ENCODE measurements around the gene REG1A.

REG1A gene

DNA sequence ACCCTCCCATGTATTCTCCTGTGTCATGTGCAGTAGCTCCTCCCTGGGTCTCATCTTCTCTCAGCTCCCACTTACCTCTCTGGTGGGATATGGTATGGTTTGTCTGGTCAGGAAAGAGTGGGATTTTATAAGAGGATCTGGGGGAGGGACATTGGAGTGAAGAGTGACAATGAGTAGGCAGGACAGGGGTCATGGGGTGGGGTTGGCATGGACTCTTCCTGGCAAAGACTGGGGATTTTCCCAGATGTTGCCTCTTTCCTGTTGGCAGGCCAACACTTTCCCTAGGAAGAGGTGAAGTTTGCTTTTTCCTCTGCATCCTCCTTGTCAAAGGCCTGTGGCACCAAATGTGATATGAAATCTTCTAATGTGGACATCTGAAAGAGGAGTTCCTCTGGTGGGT is 39.4 kb downstream of the REG1A start, which contains the start of gene REG3A:
REG3A (minus strand) TSS at position 101 of the 400 bp plus-strand sequence. CDS start 348 bp downstream, outside the sequence.
- H3K36me3 ChIP-seq (ENCODE audit: insufficient read depth), result no peaks in the 10 kb centered on the region
- H4K20me1 ChIP-seq (ENCODE audit: insufficient read depth), result no peaks in the 10 kb centered on the region
- no peaks in the 10 kb centered on the region for H3K4me1 ChIP-seq (ENCODE audit: low read depth, poor library complexity, severe bottlenecking)

DNA sequence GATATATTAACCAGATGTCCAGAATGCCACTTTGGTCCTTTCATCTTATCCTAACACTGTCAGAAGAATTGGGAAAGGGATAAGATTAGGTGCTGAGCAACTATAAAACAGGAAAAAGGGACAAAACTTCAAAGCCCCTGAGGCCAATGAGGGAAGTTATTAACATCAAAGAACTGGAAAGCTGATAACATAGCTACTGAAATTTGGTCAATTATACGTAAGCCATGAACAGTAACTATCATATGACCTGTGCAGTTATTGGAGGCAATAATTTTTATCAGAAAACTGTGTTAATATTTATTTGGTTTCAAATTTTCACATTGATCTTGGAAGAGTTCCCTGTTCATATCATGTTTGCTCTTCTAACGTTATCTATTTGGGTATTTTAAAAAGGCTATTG is 41.8 kb downstream of the REG1A start:
- Histone ChIP-seq H3K36me3 (ENCODE audit: insufficient read depth) (no peaks in the 10 kb centered on the region), H2AFZ (ENCODE audit: low read depth) (no peak overlapping the region), H3K4me3 (IDR thresholded peaks at IDR 0.05; ENCODE audit: insufficient read depth, low read depth, low read length) (no peak overlapping the region), H3K4me2 (no peak overlapping the region), H3K4me1 (ENCODE audit: low read depth, poor library complexity, severe bottlenecking) (no peaks in the 10 kb centered on the region), H4K20me1 (ENCODE audit: insufficient read depth) (no peaks in the 10 kb centered on the region), H3K9ac (no peak overlapping the region), H3K79me2 (ENCODE audit: insufficient read depth, low read depth) (no peaks in the 10 kb centered on the region), H3K27ac (no peak overlapping the region), H3K27me3 (ENCODE audit: insufficient read depth, low read depth) (no peaks in the 10 kb centered on the region)
- TF ChIP-seq, protein P1, sequence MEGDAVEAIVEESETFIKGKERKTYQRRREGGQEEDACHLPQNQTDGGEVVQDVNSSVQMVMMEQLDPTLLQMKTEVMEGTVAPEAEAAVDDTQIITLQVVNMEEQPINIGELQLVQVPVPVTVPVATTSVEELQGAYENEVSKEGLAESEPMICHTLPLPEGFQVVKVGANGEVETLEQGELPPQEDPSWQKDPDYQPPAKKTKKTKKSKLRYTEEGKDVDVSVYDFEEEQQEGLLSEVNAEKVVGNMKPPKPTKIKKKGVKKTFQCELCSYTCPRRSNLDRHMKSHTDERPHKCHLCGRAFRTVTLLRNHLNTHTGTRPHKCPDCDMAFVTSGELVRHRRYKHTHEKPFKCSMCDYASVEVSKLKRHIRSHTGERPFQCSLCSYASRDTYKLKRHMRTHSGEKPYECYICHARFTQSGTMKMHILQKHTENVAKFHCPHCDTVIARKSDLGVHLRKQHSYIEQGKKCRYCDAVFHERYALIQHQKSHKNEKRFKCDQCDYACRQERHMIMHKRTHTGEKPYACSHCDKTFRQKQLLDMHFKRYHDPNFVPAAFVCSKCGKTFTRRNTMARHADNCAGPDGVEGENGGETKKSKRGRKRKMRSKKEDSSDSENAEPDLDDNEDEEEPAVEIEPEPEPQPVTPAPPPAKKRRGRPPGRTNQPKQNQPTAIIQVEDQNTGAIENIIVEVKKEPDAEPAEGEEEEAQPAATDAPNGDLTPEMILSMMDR (conservative IDR thresholded peaks at IDR 0.05; ENCODE audit: low read depth, low read length), result no peak

More for the DNA sequence above, 39.4 kb downstream of the REG1A start, which contains the start of gene REG3A:
- Histone ChIP-seq H3K4me3 (IDR thresholded peaks at IDR 0.05; ENCODE audit: insufficient read depth, low read depth, low read length) (no peak within 1 kb of the TSS), H3K79me2 (ENCODE audit: insufficient read depth, low read depth) (no peaks in the 10 kb centered on the region), H2AFZ (ENCODE audit: low read depth) (no peak within 1 kb of the TSS), H3K27me3 (ENCODE audit: insufficient read depth, low read depth) (no peaks in the 10 kb centered on the region), H3K9ac (no peak within 1 kb of the TSS), H3K27ac (no peak within 1 kb of the TSS), H3K4me2 (no peak within 1 kb of the TSS)
- TF ChIP-seq, protein P1 (conservative IDR thresholded peaks at IDR 0.05; ENCODE audit: low read depth, low read length), result no peak

DNA sequence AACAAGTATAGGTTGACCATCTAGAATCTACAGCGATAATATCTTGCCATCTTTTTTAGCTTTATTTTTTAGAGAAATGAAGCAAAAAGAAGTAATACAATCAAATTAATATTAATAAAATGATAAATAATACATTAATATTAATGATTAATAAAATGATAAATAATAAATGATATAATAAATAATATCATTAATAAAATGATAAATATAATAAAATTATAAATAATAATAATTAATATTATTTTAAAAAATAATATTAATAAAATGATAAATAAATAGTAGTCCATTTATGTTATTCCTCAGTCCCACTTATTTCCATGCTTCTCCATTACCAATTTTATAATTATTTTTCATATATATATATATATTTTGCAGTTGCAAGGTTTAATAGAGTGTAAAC is 42.5 kb downstream of the REG1A start:
- no peaks in the 10 kb centered on the region for H3K4me1 ChIP-seq (ENCODE audit: low read depth, poor library complexity, severe bottlenecking)
- H3K27ac ChIP-seq, result no peak overlapping the region
- H3K27me3 ChIP-seq (ENCODE audit: insufficient read depth, low read depth), result no peaks in the 10 kb centered on the region
- H3K4me3 ChIP-seq (IDR thresholded peaks at IDR 0.05; ENCODE audit: insufficient read depth, low read depth, low read length), result no peak overlapping the region
- H2AFZ ChIP-seq (ENCODE audit: low read depth), result no peak overlapping the region
- no peaks in the 10 kb centered on the region for H4K20me1 ChIP-seq (ENCODE audit: insufficient read depth)
- H3K9ac ChIP-seq, result no peak overlapping the region
- H3K36me3 ChIP-seq (ENCODE audit: insufficient read depth), result no peaks in the 10 kb centered on the region
- TF ChIP-seq, protein P1 (conservative IDR thresholded peaks at IDR 0.05; ENCODE audit: low read depth, low read length), result no peak
- H3K79me2 ChIP-seq (ENCODE audit: insufficient read depth, low read depth), result no peaks in the 10 kb centered on the region
- H3K4me2 ChIP-seq, result no peak overlapping the region

DNA sequence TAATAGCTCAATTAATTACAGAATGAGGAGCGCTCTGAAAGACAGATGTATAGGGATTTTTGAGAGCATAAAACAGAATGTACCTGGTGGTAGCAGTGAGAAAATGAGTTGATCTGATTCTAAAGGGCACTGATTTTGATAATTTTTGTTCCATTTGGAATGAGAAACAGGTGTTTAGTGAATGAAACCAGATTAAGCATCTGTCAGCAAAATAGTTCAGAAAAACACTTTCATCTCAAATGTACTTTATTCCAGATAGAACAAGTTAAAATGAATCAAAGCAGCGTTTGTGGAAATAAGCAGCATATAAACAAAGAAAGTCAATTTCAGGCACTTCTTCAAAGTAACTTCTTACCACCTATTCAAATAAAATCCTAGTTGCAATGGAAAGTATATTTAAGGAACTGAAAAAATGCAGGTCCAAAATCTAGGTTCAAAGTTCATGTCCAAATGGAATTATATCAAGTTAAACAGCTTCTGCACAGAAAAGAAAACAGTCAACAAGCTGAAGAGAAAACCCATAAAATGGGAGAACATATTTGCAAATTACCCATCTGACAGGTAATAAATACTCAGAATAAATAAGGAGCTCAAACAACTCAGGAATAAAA is 51.2 kb downstream of the REG1A start:
- Histone ChIP-seq H3K27ac (no peak overlapping the region), H3K79me2 (ENCODE audit: insufficient read depth, low read depth) (no peaks in the 10 kb centered on the region), H3K36me3 (ENCODE audit: insufficient read depth) (no peaks in the 10 kb centered on the region), H3K4me1 (ENCODE audit: low read depth, poor library complexity, severe bottlenecking) (no peaks in the 10 kb centered on the region), H3K9ac (no peak overlapping the region), H3K27me3 (ENCODE audit: insufficient read depth, low read depth) (no peaks in the 10 kb centered on the region), H4K20me1 (ENCODE audit: insufficient read depth) (no peaks in the 10 kb centered on the region), H3K4me2 (no peak overlapping the region), H3K4me3 (IDR thresholded peaks at IDR 0.05; ENCODE audit: insufficient read depth, low read depth, low read length) (no peak overlapping the region), H2AFZ (ENCODE audit: low read depth) (no peak overlapping the region)
- TF ChIP-seq, protein P1 (conservative IDR thresholded peaks at IDR 0.05; ENCODE audit: low read depth, low read length), result no peak

Measured in KMS-11 (cell line).